Activated CD8-positive, alpha-beta T cell treated with anti-CD3 and anti-CD28 coated beads for 36 hours (primary cell): ENCODE measurements around the gene PRPS1L1. TPM values are rescaled to one million over a fixed set of nuclear protein-coding genes. Genes with fewer than 3 reads are reported as not detected.

Experiments used
- ATAC-seq: fragments of 200-7000 bp; cut with Tn5 transposase; one replicate; pipeline ENCODE4 v1.10.0; 2021; ENCODE audit warnings: mild to moderate bottlenecking, moderate library complexity
- CTCF ChIA-PET: fragments of 350-600 bp; sonication (Branson Sonifier 250); formaldehyde crosslinking; loops from one replicate; lab custom pipeline; 2021; ENCODE audit warnings: antibody characterized with exemption; lab: Charles Lee
- POLR2A ChIA-PET: fragments of 350-600 bp; sonication (Branson Sonifier 250); formaldehyde crosslinking; loops from one replicate; lab custom pipeline; 2021; ENCODE audit warnings: antibody characterized with exemption; lab: Charles Lee
- DNase-seq: peaks from one replicate; pipeline ENCODE4 v3.0.0-alpha.2; 2020
- H3K27ac Mint-ChIP-seq: one replicate; pipeline ENCODE4 v1.8.0; 2021; ENCODE audit warnings: mild to moderate bottlenecking, mixed read lengths
- H3K27me3 Mint-ChIP-seq: one replicate; pipeline ENCODE4 v1.8.0; 2021; ENCODE audit warnings: mixed read lengths
- H3K36me3 Mint-ChIP-seq: one replicate; pipeline ENCODE4 v1.8.0; 2021; ENCODE audit warnings: low read depth, mixed read lengths
- H3K4me1 Mint-ChIP-seq: one replicate; pipeline ENCODE4 v1.8.0; 2021; ENCODE audit warnings: low read depth, mixed read lengths
- H3K4me3 Mint-ChIP-seq: one replicate; pipeline ENCODE4 v1.8.0; 2021; ENCODE audit warnings: mild to moderate bottlenecking, moderate library complexity, mixed read lengths
- H3K9me3 Mint-ChIP-seq: one replicate; pipeline ENCODE4 v1.8.0; 2021; ENCODE audit warnings: mixed read lengths
- intact Hi-C: fragments of 100-400 bp; cut with micrococcal nuclease; formaldehyde crosslinking; loops from one replicate; pipeline ENCODE4 v1.10.0; 2022
- total RNA-seq, 2 experiments: library from RNA; stranded (reverse); gene quantifications; one replicate each; pipeline ENCODE4 v1.2.3, GENCODE V29; 2021
- TF ChIP-seq, protein P1 (sequence below): fragments of 200-600 bp; IDR thresholded peaks from one replicate; pipeline ENCODE4 v1.8.0; 2022; ENCODE audit warnings: antibody characterized with exemption, mild to moderate bottlenecking

Gene PRPS1L1
- total RNA-seq, 2 experiments from 2014 or later, result not detected

- H3K27me3 Mint-ChIP-seq, result peaks cover 20% of the 10 kb centered on the region
- H3K9me3 Mint-ChIP-seq, result no peaks in the 10 kb centered on the region
- no peaks in the 10 kb centered on the region for H3K36me3 Mint-ChIP-seq
- no peaks in the 10 kb centered on the region for H3K4me1 Mint-ChIP-seq
- ATAC-seq (no peak), DNase-seq (no peak)
- no peak overlapping the region for H3K27ac Mint-ChIP-seq
- ChIA-PET CTCF (no interaction called here), POLR2A (no interaction called here)
- intact Hi-C loops, result no loop called here
- TF ChIP-seq, protein P1, sequence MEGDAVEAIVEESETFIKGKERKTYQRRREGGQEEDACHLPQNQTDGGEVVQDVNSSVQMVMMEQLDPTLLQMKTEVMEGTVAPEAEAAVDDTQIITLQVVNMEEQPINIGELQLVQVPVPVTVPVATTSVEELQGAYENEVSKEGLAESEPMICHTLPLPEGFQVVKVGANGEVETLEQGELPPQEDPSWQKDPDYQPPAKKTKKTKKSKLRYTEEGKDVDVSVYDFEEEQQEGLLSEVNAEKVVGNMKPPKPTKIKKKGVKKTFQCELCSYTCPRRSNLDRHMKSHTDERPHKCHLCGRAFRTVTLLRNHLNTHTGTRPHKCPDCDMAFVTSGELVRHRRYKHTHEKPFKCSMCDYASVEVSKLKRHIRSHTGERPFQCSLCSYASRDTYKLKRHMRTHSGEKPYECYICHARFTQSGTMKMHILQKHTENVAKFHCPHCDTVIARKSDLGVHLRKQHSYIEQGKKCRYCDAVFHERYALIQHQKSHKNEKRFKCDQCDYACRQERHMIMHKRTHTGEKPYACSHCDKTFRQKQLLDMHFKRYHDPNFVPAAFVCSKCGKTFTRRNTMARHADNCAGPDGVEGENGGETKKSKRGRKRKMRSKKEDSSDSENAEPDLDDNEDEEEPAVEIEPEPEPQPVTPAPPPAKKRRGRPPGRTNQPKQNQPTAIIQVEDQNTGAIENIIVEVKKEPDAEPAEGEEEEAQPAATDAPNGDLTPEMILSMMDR, result no peak
- H3K4me3 Mint-ChIP-seq, result no peak overlapping the region
These were observed 10.8 kb downstream of the PRPS1L1 start for GRCh38 chr7:18016547-18017444.

DNA sequence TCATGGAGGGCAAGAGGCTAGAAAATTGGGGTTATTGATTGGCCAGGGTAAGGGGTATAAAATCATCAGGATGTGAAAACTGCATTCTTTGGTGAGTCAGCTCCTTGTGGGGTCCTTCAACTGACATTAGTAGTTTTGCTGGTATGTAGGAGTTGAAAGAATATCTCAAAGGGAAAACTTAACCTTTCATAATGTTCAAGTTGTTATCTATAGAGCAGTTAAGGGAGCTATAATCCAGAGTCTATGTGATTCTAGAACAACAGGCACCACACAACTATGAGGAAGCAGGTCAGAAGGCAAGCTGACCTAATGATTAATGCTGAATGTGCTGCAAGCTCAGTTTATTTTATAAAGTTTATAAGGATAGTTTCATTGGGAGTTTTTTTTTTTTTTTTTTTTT is 13.7 kb downstream of the PRPS1L1 start:
- no peak overlapping the region for H3K27ac Mint-ChIP-seq
- H3K4me1 Mint-ChIP-seq, result no peaks in the 10 kb centered on the region
- no peaks in the 10 kb centered on the region for H3K9me3 Mint-ChIP-seq

GRCh38 chr7:18004372-18004771 is 23.3 kb downstream of the PRPS1L1 start:
- Mint-ChIP-seq H3K27ac (no peak overlapping the region), H3K4me1 (no peaks in the 10 kb centered on the region), H3K27me3 (peaks cover 2% of the 10 kb centered on the region), H3K4me3 (no peak overlapping the region), H3K9me3 (no peaks in the 10 kb centered on the region), H3K36me3 (no peaks in the 10 kb centered on the region)
- ChIA-PET POLR2A (no interaction called here), CTCF (no interaction called here)
- ATAC-seq, result no peak
- intact Hi-C loops, result no loop called here
- TF ChIP-seq, protein P1, result no peak
- no peak for DNase-seq

More for the DNA sequence above, 13.7 kb downstream of the PRPS1L1 start:
- Mint-ChIP-seq H3K36me3 (no peaks in the 10 kb centered on the region), H3K27me3 (peaks cover 27% of the 10 kb centered on the region), H3K4me3 (no peak overlapping the region)
- DNase-seq (no peak), ATAC-seq (no peak)
- ChIA-PET POLR2A (no interaction called here), CTCF (interaction anchor here (0.8 kb wide), 1 partner anchor 17 kb away, joined by 3 read pairs; no protein-coding TSS in a partner anchor)
- TF ChIP-seq, protein P1, result no peak
- intact Hi-C loops, result no loop called here

DNA sequence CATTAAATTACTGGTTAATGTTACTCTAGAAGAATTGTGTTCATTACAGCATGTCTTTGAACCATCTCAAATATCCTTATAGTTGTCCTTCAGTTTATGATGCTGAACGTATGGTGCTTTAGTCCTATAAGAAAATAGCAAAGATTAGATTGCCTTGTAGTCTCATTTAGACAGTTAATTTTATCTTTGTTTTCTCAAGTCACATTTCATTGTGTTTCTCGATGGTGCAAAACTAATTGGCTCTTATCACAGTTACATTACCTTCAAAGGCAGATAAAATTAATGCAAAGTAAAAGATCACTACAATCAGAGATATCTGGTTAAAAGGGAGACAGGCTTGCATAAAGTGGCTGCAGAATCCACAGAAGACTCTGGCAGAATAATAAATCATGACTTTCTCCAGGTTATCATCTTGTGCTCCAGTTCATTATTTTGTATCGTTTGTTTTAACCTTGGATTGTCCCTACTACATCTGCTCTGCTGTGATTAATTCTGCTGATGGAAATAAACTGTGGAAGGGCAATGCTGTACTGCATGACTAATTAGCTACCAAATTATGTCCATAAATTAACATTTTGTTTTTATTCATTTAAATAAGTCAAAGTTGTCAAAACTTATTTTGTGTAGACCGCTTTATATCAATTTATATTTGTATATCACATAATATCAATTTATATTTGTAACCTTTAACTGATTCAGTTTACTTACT is 24.2 kb downstream of the PRPS1L1 start:
- no peak overlapping the region for H3K27ac Mint-ChIP-seq
- no peak overlapping the region for H3K4me3 Mint-ChIP-seq
- ChIA-PET POLR2A (no interaction called here), CTCF (no interaction called here)
- no peaks in the 10 kb centered on the region for H3K36me3 Mint-ChIP-seq
- TF ChIP-seq, protein P1, result no peak
- ATAC-seq (no peak), DNase-seq (no peak)
- intact Hi-C loops, result no loop called here
- H3K4me1 Mint-ChIP-seq, result no peaks in the 10 kb centered on the region
- no peaks in the 10 kb centered on the region for H3K9me3 Mint-ChIP-seq
- H3K27me3 Mint-ChIP-seq, result peaks cover 3% of the 10 kb centered on the region

DNA sequence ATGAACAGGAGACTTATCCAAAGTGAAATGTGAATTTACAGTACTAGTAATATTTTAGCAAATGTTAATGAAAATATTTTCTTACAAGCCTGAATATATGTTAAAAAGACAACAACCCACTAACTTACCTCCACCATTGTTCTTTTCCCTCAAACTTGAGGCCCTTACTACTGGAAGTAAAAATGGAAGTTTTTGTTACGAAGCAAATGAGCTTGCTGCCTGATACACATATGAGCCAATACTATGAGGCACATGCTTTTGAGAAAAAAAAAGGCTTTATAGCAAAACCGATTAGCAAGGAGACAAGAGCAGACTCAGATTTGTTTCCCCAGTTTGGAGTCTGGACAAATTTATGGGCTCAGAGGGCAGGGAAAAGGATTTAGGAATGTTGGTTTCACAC is 29.0 kb downstream of the PRPS1L1 start:
- POLR2A ChIA-PET, result no interaction called here
- Mint-ChIP-seq H3K4me1 (no peaks in the 10 kb centered on the region), H3K36me3 (no peaks in the 10 kb centered on the region), H3K27ac (no peak overlapping the region), H3K4me3 (no peak overlapping the region), H3K27me3 (peaks cover 3% of the 10 kb centered on the region), H3K9me3 (no peaks in the 10 kb centered on the region)
- TF ChIP-seq, protein P1, result no peak
- CTCF ChIA-PET, result no interaction called here
- DNase-seq, result no peak
- intact Hi-C loops, result no loop called here
- no peak for ATAC-seq
